Measurements from ENCODE around the gene LAMA5. TPM values are rescaled to one million over a fixed set of nuclear protein-coding genes. Genes with fewer than 3 reads are reported as not detected.

Gene LAMA5
- total RNA-seq, 4 donors from 2014 or later, result 93.9 to 179 (median 117) TPM

DNA sequence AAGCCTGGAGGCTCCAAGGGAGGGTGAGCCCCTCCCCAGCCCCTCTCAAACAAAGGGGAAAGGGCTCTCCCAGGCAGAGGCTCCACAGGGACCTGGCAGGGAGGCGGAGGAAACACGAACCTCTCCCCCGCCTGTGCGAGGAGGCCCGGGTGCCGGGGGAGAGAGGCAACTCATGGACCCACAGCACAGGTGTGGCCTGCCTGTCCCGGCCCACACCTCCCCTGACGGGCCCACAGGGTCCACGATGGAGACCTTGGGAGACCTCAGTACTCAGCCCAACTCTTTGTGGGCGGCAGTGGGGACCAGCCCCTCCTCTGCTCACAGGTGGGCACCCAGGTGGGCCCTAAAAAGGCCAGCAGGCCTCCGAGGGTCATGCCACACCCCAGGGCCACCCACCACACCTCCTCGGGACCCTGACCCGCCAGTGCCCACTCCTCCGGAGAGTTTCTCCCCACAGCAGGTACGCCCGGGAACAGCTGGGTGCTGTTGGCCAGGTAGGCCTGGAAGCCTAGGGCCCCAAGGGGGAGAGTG, 12.2 kb downstream of the LAMA5 start:
- intact Hi-C loops (cut with DNase I), result no loop called here

DNA sequence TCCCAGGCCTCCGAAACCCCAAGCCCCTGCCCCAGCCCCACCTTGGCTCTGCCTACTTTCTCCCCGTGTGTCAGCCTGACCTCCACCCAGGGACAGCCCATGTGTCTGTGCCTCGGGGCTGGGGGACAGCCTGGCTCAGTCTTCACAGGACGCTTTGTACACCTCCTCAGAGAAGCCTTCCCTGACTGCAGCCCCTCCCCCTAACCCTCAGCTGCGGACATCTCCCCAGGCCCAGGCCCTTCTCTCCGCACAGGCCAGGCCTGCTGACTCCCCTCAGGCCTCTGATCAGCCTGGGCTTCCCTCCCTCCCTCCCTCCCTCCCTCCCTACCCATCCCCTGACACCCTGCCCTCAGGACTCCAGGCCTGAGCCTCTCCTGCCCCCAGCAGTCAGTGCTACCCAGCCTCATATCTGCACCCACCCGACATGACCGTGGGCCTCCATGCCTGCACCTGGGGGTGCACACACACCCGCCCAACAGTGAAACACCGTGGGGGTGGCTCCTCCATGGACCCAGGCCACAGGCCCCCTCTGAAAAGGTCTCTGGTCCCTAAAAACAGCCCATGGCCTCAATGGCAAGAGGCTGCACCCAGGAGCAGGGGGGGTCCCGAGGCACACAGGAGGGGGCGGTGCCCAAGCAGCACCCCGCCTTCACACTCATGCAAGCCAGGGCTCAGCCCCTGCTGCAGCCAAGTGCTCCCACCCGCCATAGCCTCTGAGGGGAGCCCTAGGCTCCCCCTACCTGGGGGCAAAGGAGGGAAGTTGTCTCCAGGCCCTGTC, 12.9 kb downstream of the LAMA5 start:
- intact Hi-C loops (cut with DNase I), result no loop called here
- Histone ChIP-seq H3K4me1 (peaks cover 74 to 94% of the 10 kb centered on the region in 2 donors), H3K27me3 (no peaks in the 10 kb centered on the region), H3K36me3 (peaks cover 0 to 14% of the 10 kb centered on the region in 2 donors), H3K27ac (peak overlapping the region in 2 of 3 donors; percentile 90 to 97), H3K9me3 (no peaks in the 10 kb centered on the region), H3K4me3 (replicated peaks in 1 of 3) (no peak overlapping the region)
- WGBS, 2 donors, result 84 to 88% methylated on average over 11 to 12 of the region's 14 CpGs
- TF ChIP-seq, protein P1, sequence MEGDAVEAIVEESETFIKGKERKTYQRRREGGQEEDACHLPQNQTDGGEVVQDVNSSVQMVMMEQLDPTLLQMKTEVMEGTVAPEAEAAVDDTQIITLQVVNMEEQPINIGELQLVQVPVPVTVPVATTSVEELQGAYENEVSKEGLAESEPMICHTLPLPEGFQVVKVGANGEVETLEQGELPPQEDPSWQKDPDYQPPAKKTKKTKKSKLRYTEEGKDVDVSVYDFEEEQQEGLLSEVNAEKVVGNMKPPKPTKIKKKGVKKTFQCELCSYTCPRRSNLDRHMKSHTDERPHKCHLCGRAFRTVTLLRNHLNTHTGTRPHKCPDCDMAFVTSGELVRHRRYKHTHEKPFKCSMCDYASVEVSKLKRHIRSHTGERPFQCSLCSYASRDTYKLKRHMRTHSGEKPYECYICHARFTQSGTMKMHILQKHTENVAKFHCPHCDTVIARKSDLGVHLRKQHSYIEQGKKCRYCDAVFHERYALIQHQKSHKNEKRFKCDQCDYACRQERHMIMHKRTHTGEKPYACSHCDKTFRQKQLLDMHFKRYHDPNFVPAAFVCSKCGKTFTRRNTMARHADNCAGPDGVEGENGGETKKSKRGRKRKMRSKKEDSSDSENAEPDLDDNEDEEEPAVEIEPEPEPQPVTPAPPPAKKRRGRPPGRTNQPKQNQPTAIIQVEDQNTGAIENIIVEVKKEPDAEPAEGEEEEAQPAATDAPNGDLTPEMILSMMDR (IDR thresholded peaks at IDR 0.05), result no peak
- TF ChIP-seq POLR2A (IDR thresholded peaks at IDR 0.05), result no peak
- no peak for DNase-seq

More for the DNA sequence above, 12.2 kb downstream of the LAMA5 start:
- peaks cover 0 to 14% of the 10 kb centered on the region in 2 donors for H3K36me3 ChIP-seq
- no peak overlapping the region for H3K4me3 ChIP-seq (replicated peaks in 1 of 3)
- no peaks in the 10 kb centered on the region for H3K9me3 ChIP-seq
- peaks cover 79 to 98% of the 10 kb centered on the region in 2 donors for H3K4me1 ChIP-seq
- TF ChIP-seq POLR2A (IDR thresholded peaks at IDR 0.05), result no peak
- TF ChIP-seq, protein P1 (IDR thresholded peaks at IDR 0.05), result no peak
- peak overlapping the region; percentile 90 to 97 (median 92) for H3K27ac ChIP-seq
- DNase-seq, result no peak
- 64 to 67% methylated on average over 3 to 8 of the region's 16 CpGs for WGBS, 2 donors
- H3K27me3 ChIP-seq, result no peaks in the 10 kb centered on the region

DNA sequence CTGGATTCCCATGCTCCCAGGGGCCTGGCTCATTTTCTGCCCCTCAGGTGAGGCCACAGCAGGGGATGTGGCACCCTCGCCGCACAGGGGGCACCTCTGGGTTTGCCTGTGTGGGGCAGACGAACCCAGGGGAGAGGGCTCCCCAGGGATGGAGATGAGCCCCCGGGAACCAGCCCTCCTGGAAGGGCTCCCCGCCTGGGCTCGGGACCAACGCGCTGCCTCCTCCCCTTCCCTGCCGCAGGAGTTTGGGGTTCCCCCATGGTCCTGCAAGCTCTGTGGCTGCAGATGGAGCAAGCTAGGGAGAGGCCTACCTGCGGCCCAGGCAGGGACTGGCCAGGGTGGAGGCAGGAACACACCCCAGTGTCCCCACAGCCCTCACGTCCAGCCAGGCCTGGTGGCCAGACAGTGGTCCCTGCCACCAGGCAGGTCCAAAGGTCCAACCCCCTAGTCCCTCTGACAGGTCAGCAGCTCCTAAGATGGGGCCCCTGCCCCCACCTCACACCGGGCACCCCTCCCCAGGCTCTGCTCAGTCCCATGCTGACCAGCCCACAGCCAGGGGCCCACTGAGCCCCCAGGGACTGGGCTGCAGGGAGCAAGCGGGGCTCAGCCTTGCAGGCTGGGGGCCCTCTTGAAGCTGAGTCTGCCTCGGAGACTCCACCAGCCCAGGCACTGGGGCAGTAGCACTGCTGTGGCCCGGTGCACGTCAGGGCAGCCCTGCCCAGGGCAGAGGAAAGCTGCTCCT, 13.7 kb downstream of the LAMA5 start:
- Histone ChIP-seq H3K27me3 (no peaks in the 10 kb centered on the region), H3K27ac (peak overlapping the region; percentile 82 to 97 (median 90)), H3K9me3 (no peaks in the 10 kb centered on the region), H3K36me3 (peaks cover 0 to 14% of the 10 kb centered on the region in 2 donors), H3K4me1 (peaks cover 66 to 86% of the 10 kb centered on the region in 2 donors), H3K4me3 (replicated peaks in 1 of 3) (no peak overlapping the region)
- no peak for DNase-seq
- intact Hi-C loops (cut with DNase I), result no loop called here
- WGBS, 2 donors, result 86 to 100% methylated on average over 3 to 11 of the region's 16 CpGs
- TF ChIP-seq POLR2A (IDR thresholded peaks at IDR 0.05), result no peak
- TF ChIP-seq, protein P1 (IDR thresholded peaks at IDR 0.05), result no peak

DNA sequence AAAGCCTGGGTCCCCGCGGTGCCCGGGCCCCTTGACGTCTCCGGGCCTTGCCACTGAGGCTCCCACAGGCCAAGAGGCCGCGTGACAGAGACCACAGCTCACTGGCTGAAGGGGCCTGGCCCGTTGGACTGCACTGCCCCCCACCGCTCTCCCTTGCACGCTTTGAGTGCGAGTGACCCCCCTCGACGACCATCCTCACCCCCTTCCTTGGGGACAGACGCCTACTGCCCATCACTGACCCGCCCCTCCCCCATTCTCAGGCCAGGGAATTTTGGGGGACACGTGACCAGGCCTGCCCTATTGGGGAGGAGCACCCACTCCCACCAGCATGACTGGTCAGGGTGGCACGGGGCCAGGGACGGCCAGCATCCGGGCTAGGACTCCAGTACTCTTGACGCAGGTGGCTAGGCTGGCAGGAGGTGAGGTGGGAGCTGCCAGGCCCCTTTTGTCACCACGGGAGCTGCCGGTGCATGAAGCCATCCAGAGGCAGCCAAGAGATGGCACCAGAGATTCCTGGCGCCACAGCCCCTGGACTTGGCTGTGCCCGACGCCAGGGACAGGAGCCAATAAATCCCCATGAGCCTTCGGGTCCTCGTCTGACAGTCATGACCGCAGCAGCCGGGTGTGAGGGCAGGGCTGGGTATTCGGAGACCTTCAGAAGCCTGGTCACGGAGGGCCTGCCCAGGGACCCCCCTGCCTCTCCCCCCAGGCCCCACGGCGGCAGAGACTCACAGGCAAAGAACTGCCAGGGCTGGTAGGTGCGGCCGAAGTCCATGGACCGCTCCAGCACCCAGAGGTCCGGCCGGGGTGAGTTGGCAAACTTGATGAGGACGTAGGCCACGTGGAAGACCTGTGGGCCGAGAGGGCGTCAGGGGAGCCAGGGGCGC, 14.5 kb downstream of the LAMA5 start:
- TF ChIP-seq POLR2A (IDR thresholded peaks at IDR 0.05), result peak in 1 of 2 donors; percentile 35
- TF ChIP-seq, protein P1 (IDR thresholded peaks at IDR 0.05), result peak in 4 of 6 experiments; percentile 45 to 66 (median 48)
- peak; percentile 99 for DNase-seq
- Histone ChIP-seq H3K9me3 (no peaks in the 10 kb centered on the region), H3K4me3 (replicated peaks in 1 of 3) (no peak overlapping the region), H3K27ac (peak overlapping the region; percentile 82 to 97 (median 90)), H3K36me3 (peaks cover 0 to 14% of the 10 kb centered on the region in 2 donors), H3K4me1 (peaks cover 58 to 78% of the 10 kb centered on the region in 2 donors), H3K27me3 (no peaks in the 10 kb centered on the region)
- 53 to 59% methylated on average over 25 to 31 of the region's 43 CpGs for WGBS, 2 donors
- intact Hi-C loops (cut with DNase I), result no loop called here

Measured in thyroid gland (tissue), 4 donors.